Stimulated activated CD4-positive, alpha-beta T cell treated with anti-CD3 and anti-CD28 coated beads, Interleukin-12 subunit alpha, Interleukin-12 subunit beta, amount 100 ng/mL, for 48 hours (primary cell): ENCODE measurements around the gene CACNA2D3.

Experiments used
- DNase-seq, 3 donors: peaks; one replicate each; pipeline ENCODE4 v3.0.0-alpha.2; 2020; ENCODE audit warnings: low read depth in 2 of 3, low spot score in 1 of 3

Gene CACNA2D3

GRCh38 chr3:54714035-54714434, 591.7 kb downstream of the CACNA2D3 start:
- no peak for DNase-seq

GRCh38 chr3:54717506-54717905, 595.2 kb downstream of the CACNA2D3 start:
- no peak for DNase-seq

GRCh38 chr3:54719914-54720313, 597.6 kb downstream of the CACNA2D3 start:
- DNase-seq, result no peak

GRCh38 chr3:54720604-54721003, 598.3 kb downstream of the CACNA2D3 start:
- DNase-seq, result no peak

- no peak for DNase-seq
Observed at GRCh38 chr3:54731732-54732445, 609.5 kb downstream of the CACNA2D3 start.

- DNase-seq, result no peak
Observed at GRCh38 chr3:54733106-54734006, 611.0 kb downstream of the CACNA2D3 start.

- DNase-seq, result no peak
Observed at GRCh38 chr3:54736459-54736858, 614.1 kb downstream of the CACNA2D3 start.

GRCh38 chr3:54743755-54744154, 621.4 kb downstream of the CACNA2D3 start:
- no peak for DNase-seq

GRCh38 chr3:54744291-54744690, 621.9 kb downstream of the CACNA2D3 start:
- DNase-seq, result no peak

GRCh38 chr3:54745843-54746242, 623.5 kb downstream of the CACNA2D3 start:
- DNase-seq, result no peak

- no peak for DNase-seq
Observed at GRCh38 chr3:54746722-54747121, 624.4 kb downstream of the CACNA2D3 start.

GRCh38 chr3:54755756-54756155, 633.4 kb downstream of the CACNA2D3 start:
- no peak for DNase-seq

- DNase-seq, result no peak
Observed at GRCh38 chr3:54756330-54756731, 634.0 kb downstream of the CACNA2D3 start.

- no peak for DNase-seq
Observed at GRCh38 chr3:54758461-54758860, 636.1 kb downstream of the CACNA2D3 start.

GRCh38 chr3:54759166-54759565, 636.8 kb downstream of the CACNA2D3 start:
- DNase-seq, result no peak

- DNase-seq, result no peak
Observed at GRCh38 chr3:54760201-54760600, 637.8 kb downstream of the CACNA2D3 start.

GRCh38 chr3:54761637-54762036, 639.3 kb downstream of the CACNA2D3 start:
- DNase-seq, result no peak

- DNase-seq, result no peak
Observed at GRCh38 chr3:54764911-54765310, 642.6 kb downstream of the CACNA2D3 start.

- DNase-seq, result no peak
Observed at GRCh38 chr3:54771050-54771449, 648.7 kb downstream of the CACNA2D3 start.

- DNase-seq, result no peak
Observed at GRCh38 chr3:54772051-54772450, 649.7 kb downstream of the CACNA2D3 start.

- no peak for DNase-seq
Observed at GRCh38 chr3:54772746-54773145, 650.4 kb downstream of the CACNA2D3 start.

- DNase-seq, result no peak
Observed at GRCh38 chr3:54773271-54773670, 650.9 kb downstream of the CACNA2D3 start.
